Measurements from ENCODE around the gene PIMREG. TPM values are rescaled to one million over a fixed set of nuclear protein-coding genes. Genes with fewer than 3 reads are reported as not detected.

PIMREG gene
- total and polyA plus RNA-seq, 2 experiments from 2014 or later = 3.9 to 11.8 TPM

DNA sequence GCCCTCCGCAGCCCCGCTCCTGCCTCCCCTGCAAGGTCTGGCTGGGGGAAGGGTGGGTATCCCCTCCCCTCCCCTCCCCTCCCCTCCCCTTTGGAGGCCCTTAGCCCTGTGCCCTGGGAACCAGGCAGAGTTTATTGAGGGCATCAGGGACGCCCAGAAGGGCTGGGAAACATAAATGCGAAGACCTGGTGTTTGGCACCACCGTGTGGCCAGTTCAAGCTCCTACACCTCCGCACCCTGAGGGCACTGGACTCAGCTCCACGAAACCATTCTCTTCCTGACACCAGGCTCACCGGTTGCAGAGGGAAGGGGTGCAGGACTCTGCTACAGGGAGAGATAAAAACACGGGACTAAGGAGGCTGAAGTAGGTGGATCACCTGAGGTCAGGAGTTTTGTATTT lies 8.3 kb upstream of the PIMREG start:
- Histone ChIP-seq H2AFZ (no peak overlapping the region), H3K4me2 (no peak overlapping the region), H3K36me3 (replicated peaks; ENCODE audit: insufficient read depth, low read depth) (no peaks in the 10 kb centered on the region), H4K20me1 (ENCODE audit: insufficient read depth, poor library complexity, severe bottlenecking) (no peaks in the 10 kb centered on the region), H3K27ac (no peak overlapping the region), H3K9me2 (replicated peaks; ENCODE audit: insufficient read depth) (no peaks in the 10 kb centered on the region), H3K4me1 (ENCODE audit: insufficient read depth) (no peaks in the 10 kb centered on the region), H3K79me2 (no peaks in the 10 kb centered on the region), H3K4me3 (no peak overlapping the region), H3K9me3 (ENCODE audit: low read depth) (no peaks in the 10 kb centered on the region), H3K27me3 (no peaks in the 10 kb centered on the region)
- 20% methylated on average over 9 of the region's 9 CpGs for WGBS (ENCODE audit: low lambda C conversion rate, missing lambda C conversion rate)
- peak; percentile 83 for DNase-seq (ENCODE audit: low spot score)
- TF ChIP-seq EZH2phosphoT487 (IDR thresholded peaks at IDR 0.05; ENCODE audit: low read depth, severe bottlenecking, unreplicated experiment) = no peak
- no peak for TF ChIP-seq EZH2 (IDR thresholded peaks at IDR 0.05; ENCODE audit: borderline replicate concordance)
- TF ChIP-seq, protein P1, sequence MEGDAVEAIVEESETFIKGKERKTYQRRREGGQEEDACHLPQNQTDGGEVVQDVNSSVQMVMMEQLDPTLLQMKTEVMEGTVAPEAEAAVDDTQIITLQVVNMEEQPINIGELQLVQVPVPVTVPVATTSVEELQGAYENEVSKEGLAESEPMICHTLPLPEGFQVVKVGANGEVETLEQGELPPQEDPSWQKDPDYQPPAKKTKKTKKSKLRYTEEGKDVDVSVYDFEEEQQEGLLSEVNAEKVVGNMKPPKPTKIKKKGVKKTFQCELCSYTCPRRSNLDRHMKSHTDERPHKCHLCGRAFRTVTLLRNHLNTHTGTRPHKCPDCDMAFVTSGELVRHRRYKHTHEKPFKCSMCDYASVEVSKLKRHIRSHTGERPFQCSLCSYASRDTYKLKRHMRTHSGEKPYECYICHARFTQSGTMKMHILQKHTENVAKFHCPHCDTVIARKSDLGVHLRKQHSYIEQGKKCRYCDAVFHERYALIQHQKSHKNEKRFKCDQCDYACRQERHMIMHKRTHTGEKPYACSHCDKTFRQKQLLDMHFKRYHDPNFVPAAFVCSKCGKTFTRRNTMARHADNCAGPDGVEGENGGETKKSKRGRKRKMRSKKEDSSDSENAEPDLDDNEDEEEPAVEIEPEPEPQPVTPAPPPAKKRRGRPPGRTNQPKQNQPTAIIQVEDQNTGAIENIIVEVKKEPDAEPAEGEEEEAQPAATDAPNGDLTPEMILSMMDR (IDR thresholded peaks at IDR 0.05; ENCODE audit: poor library complexity) = peak; percentile 72

DNA sequence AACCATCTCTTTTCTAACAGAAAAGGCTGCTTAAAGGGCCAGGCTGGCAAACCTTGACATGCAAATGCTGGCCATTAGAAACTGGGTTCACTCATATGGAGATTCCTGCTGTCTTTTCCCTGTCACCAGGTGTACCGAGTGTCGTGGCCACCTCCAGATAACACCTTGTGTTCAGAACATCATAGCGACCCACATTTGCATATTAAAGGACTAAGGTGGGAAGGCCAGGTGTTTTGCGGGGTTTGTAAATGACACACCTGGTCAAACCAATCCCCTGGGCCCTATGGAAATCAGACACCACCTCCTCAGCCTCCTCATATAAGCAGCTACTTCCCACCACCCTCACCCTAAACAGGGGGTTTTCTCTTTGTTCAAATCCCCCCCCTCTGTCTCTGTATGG lies 6.8 kb upstream of the PIMREG start:
- Histone ChIP-seq H3K27ac (no peak overlapping the region), H4K20me1 (ENCODE audit: insufficient read depth, poor library complexity, severe bottlenecking) (no peaks in the 10 kb centered on the region), H3K4me2 (no peak overlapping the region), H3K79me2 (no peaks in the 10 kb centered on the region), H3K4me1 (ENCODE audit: insufficient read depth) (no peaks in the 10 kb centered on the region), H3K4me3 (no peak overlapping the region), H3K9me2 (replicated peaks; ENCODE audit: insufficient read depth) (no peaks in the 10 kb centered on the region), H3K9me3 (ENCODE audit: low read depth) (no peaks in the 10 kb centered on the region), H3K27me3 (no peaks in the 10 kb centered on the region), H3K36me3 (replicated peaks; ENCODE audit: insufficient read depth, low read depth) (no peaks in the 10 kb centered on the region), H2AFZ (no peak overlapping the region)
- TF ChIP-seq, protein P1 (IDR thresholded peaks at IDR 0.05; ENCODE audit: poor library complexity) = no peak
- TF ChIP-seq EZH2phosphoT487 (IDR thresholded peaks at IDR 0.05; ENCODE audit: low read depth, severe bottlenecking, unreplicated experiment) = no peak
- TF ChIP-seq EZH2 (IDR thresholded peaks at IDR 0.05; ENCODE audit: borderline replicate concordance) = no peak
- 30% methylated on average over 4 of the region's 4 CpGs for WGBS (ENCODE audit: low lambda C conversion rate, missing lambda C conversion rate)
- DNase-seq (ENCODE audit: low spot score) = no peak

DNA sequence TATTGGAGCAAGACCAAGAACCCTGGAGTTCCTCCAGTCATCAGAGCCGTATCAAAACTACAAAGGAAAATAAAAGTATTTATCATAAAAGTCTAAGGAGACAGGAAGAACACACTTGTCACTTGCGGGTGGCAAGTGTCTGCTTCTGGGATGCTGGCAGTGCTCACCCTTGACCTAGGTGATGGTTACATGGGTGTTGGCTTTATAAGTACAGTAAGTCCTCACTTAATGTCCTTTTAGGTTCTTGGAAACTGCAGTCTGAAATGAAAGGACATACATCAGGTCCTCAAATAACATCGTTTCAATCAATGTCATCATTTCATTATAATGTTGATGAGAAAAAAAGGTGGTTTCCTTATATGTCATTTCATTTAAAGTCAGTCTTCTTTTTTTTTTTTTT lies 6.3 kb upstream of the PIMREG start:
- WGBS (ENCODE audit: low lambda C conversion rate, missing lambda C conversion rate) = 74% methylated on average over 3 of the region's 3 CpGs
- Histone ChIP-seq H3K9me3 (ENCODE audit: low read depth) (no peaks in the 10 kb centered on the region), H3K79me2 (no peaks in the 10 kb centered on the region), H3K9me2 (replicated peaks; ENCODE audit: insufficient read depth) (no peaks in the 10 kb centered on the region), H2AFZ (no peak overlapping the region), H3K4me1 (ENCODE audit: insufficient read depth) (no peaks in the 10 kb centered on the region), H3K4me2 (no peak overlapping the region), H4K20me1 (ENCODE audit: insufficient read depth, poor library complexity, severe bottlenecking) (no peaks in the 10 kb centered on the region), H3K27ac (no peak overlapping the region), H3K27me3 (no peaks in the 10 kb centered on the region), H3K4me3 (no peak overlapping the region), H3K36me3 (replicated peaks; ENCODE audit: insufficient read depth, low read depth) (no peaks in the 10 kb centered on the region)
- DNase-seq (ENCODE audit: low spot score) = no peak
- TF ChIP-seq EZH2 (IDR thresholded peaks at IDR 0.05; ENCODE audit: borderline replicate concordance) = no peak

DNA sequence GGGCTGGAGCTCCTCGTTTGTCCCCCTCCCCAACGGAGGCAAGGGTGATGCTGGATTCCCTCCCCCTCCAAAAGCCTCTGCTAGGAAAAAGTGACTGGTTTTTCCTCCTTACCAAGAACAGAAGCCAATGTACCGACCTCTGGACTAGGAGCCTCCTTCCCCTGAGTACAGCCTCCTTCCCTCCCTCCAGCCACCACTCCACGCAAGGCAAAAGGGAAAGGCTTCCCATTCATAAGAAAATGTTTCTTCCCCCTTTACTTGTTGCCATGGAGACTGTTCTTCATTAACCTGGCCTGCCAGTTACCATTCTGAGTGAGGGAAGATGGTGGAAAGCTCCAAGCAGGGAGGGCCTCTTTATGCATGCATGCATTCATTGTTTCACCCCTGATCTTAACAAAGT lies 4.3 kb upstream of the PIMREG start:
- H2AFZ ChIP-seq = no peak overlapping the region
- WGBS (ENCODE audit: low lambda C conversion rate, missing lambda C conversion rate) = 39% methylated on average over 4 of the region's 4 CpGs

More for the DNA sequence above, 4.3 kb upstream of the PIMREG start:
- Histone ChIP-seq H3K9me3 (ENCODE audit: low read depth) (no peaks in the 10 kb centered on the region), H3K27ac (no peak overlapping the region), H3K79me2 (no peaks in the 10 kb centered on the region), H3K4me1 (ENCODE audit: insufficient read depth) (no peaks in the 10 kb centered on the region), H3K4me2 (no peak overlapping the region), H3K9me2 (replicated peaks; ENCODE audit: insufficient read depth) (no peaks in the 10 kb centered on the region), H3K36me3 (replicated peaks; ENCODE audit: insufficient read depth, low read depth) (no peaks in the 10 kb centered on the region), H4K20me1 (ENCODE audit: insufficient read depth, poor library complexity, severe bottlenecking) (no peaks in the 10 kb centered on the region), H3K27me3 (no peaks in the 10 kb centered on the region), H3K4me3 (no peak overlapping the region)
- TF ChIP-seq, protein P1 (IDR thresholded peaks at IDR 0.05; ENCODE audit: poor library complexity) = no peak
- no peak for TF ChIP-seq EZH2 (IDR thresholded peaks at IDR 0.05; ENCODE audit: borderline replicate concordance)
- no peak for TF ChIP-seq EZH2phosphoT487 (IDR thresholded peaks at IDR 0.05; ENCODE audit: low read depth, severe bottlenecking, unreplicated experiment)
- DNase-seq (ENCODE audit: low spot score) = no peak

All from hepatocyte (in vitro differentiated cells).